ENCODE data around the gene DLGAP1. TPM values are rescaled to one million over a fixed set of nuclear protein-coding genes. Genes with fewer than 3 reads are reported as not detected.
"Not testable (repeated sequence)": the region's sequence is repeated elsewhere in the genome, so short reads cannot be mapped to it uniquely, and the experiment has no call there.

Gene DLGAP1
- total RNA-seq, 1 donor from 2014 or later: 11.5 TPM

- no peak for DNase-seq (ENCODE audit: low read depth, low spot score)
- TF ChIP-seq CTCF (conservative IDR thresholded peaks at IDR 0.05): no peak
- H3K36me3 Mint-ChIP-seq (ENCODE audit: low read depth): peaks cover 30% of the 10 kb centered on the region
- peaks cover 30% of the 10 kb centered on the region for H3K9me3 Mint-ChIP-seq
- H3K27me3 Mint-ChIP-seq (ENCODE audit: low read depth): no peaks in the 10 kb centered on the region
- H3K27ac Mint-ChIP-seq (ENCODE audit: unreplicated experiment): no peak overlapping the region
- no peak overlapping the region for H3K4me3 Mint-ChIP-seq
- H3K4me1 Mint-ChIP-seq: no peaks in the 10 kb centered on the region
Measured at GRCh38 chr18:4063545-4063944, 391.6 kb downstream of the DLGAP1 start.

DNA sequence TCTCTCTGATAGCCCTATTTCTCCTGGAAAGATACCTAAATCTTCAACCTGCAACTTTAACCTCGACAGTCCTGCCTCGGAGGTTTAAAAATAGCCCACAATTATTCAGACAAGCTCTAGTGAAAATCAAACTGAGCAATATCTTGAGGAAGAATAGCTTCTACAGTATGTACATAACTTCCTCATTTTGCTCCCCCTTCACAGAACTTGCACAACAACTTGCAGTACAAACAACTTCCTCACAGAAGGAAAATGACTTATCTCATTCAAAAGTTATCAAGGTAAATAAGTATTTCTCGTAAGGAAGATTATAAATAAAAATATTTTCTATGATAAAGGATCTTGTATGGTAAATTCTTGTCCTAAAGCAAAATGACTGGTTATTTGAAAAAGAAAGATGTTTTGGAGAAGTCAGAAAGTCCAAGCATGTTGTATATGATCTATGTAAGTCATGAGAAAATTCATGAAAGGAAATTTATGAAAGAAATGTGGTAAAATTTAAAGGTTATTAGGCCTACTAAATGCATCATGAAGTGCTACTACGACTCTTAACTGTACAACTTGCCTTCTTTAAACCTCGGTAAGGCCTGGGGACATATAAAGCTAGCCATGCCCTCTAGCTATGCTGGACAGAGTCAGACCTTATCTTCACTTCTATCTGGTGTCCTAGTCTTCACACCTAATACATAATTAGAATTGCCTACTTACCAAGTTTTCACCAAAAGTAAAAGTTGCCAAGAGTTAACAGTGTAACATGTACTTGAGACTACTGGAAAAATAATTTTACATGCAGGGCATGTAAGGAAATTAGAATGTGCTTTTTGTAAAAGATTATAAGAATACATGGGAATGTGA, 394.5 kb downstream of the DLGAP1 start:
- no peak for TF ChIP-seq CTCF (conservative IDR thresholded peaks at IDR 0.05)
- Mint-ChIP-seq H3K4me1 (no peaks in the 10 kb centered on the region), H3K27me3 (ENCODE audit: low read depth) (no peaks in the 10 kb centered on the region), H3K27ac (ENCODE audit: unreplicated experiment) (no peak overlapping the region), H3K36me3 (ENCODE audit: low read depth) (peaks cover 20% of the 10 kb centered on the region), H3K4me3 (no peak overlapping the region), H3K9me3 (peaks cover 19% of the 10 kb centered on the region)
- no peak for DNase-seq (ENCODE audit: low read depth, low spot score)

- DNase-seq (ENCODE audit: low read depth, low spot score): no peak
- Mint-ChIP-seq H3K9me3 (peaks cover 17% of the 10 kb centered on the region), H3K27ac (ENCODE audit: unreplicated experiment) (no peak overlapping the region), H3K4me3 (no peak overlapping the region), H3K27me3 (ENCODE audit: low read depth) (no peaks in the 10 kb centered on the region), H3K4me1 (no peaks in the 10 kb centered on the region), H3K36me3 (ENCODE audit: low read depth) (peaks cover 23% of the 10 kb centered on the region)
- TF ChIP-seq CTCF (conservative IDR thresholded peaks at IDR 0.05): no peak
Measured at GRCh38 chr18:4058179-4058578, 396.9 kb downstream of the DLGAP1 start.

DNA sequence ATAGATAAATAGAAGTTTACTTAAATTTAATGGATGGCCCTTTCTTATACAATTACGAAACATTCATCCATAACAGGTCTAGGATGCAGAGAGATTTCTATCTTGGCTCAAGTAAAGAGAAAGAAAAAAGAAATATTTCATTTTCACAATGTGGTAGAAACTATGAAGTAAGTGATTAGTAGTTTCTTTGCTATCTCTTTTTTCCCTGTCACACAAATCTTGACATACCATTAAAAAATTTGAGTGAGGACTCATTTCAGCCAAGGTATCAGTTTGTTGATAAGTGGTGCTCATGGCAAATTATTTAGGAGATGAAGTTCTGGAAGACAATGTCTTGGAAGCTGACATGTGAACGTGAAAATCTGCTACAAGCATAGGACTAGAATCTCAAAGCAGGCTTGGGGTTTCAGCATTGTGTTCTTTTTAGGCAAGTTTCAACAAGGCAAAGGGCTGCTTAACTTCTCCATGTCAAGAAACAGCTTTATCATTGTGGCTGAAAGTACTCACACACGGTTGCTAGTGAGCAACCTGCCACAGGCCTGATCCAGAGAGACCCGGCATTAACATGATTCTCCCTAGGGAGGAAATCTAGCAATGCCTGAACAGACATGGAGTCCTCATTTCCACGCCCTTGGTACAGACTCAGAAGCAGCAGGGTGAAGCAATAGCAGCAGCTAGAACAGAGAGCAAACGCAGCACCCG, 414.6 kb downstream of the DLGAP1 start:
- Mint-ChIP-seq H3K4me1 (no peaks in the 10 kb centered on the region), H3K4me3 (no peak overlapping the region), H3K27me3 (ENCODE audit: low read depth) (no peaks in the 10 kb centered on the region), H3K36me3 (ENCODE audit: low read depth) (no peaks in the 10 kb centered on the region), H3K27ac (ENCODE audit: unreplicated experiment) (no peak overlapping the region), H3K9me3 (peaks cover 5% of the 10 kb centered on the region)
- no peak for DNase-seq (ENCODE audit: low read depth, low spot score)
- TF ChIP-seq CTCF (conservative IDR thresholded peaks at IDR 0.05): no peak

- Mint-ChIP-seq H3K4me1 (no peaks in the 10 kb centered on the region), H3K36me3 (ENCODE audit: low read depth) (no peaks in the 10 kb centered on the region), H3K27ac (ENCODE audit: unreplicated experiment) (no peak overlapping the region), H3K9me3 (peaks cover 2% of the 10 kb centered on the region), H3K4me3 (no peak overlapping the region), H3K27me3 (ENCODE audit: low read depth) (no peaks in the 10 kb centered on the region)
- DNase-seq (ENCODE audit: low read depth, low spot score): no peak
- no peak for TF ChIP-seq CTCF (conservative IDR thresholded peaks at IDR 0.05)
Measured at GRCh38 chr18:4035521-4035920, 419.6 kb downstream of the DLGAP1 start.

- H3K36me3 Mint-ChIP-seq (ENCODE audit: low read depth); H3K9me3 Mint-ChIP-seq; DNase-seq (ENCODE audit: low read depth, low spot score); H3K27ac Mint-ChIP-seq (ENCODE audit: unreplicated experiment); H3K4me3 Mint-ChIP-seq; H3K4me1 Mint-ChIP-seq; H3K27me3 Mint-ChIP-seq (ENCODE audit: low read depth): not testable (repeated sequence)
Measured at GRCh38 chr18:4034815-4035214, 420.3 kb downstream of the DLGAP1 start.
